Panc1 (cell line): ENCODE measurements around the gene NBEAL1.
"Not testable (repeated sequence)": the region's sequence is repeated elsewhere in the genome, so short reads cannot be mapped to it uniquely, and the experiment has no call there.

Experiments
- POLR2AphosphoS5 ChIP-seq: IDR thresholded peaks from 2 replicates; pipeline ENCODE4 v1.6.1; 2012; ENCODE audit warnings: mild to moderate bottlenecking, low read depth, low read length, moderate library complexity
- SIN3A ChIP-seq: IDR thresholded peaks from 2 replicates; pipeline ENCODE4 v1.6.1; 2012; ENCODE audit warnings: low read depth, mild to moderate bottlenecking, low read length, moderate library complexity, borderline replicate concordance; ENCODE audit not compliant: insufficient read depth
- TCF7L2 ChIP-seq: IDR thresholded peaks from 2 replicates; pipeline ENCODE4 v1.6.1; 2011; ENCODE audit warnings: mild to moderate bottlenecking, low read depth, low read length, inconsistent platforms
- TF ChIP-seq, protein P1 (sequence below): fragments of 450-650 bp; IDR thresholded peaks from 2 replicates; pipeline ENCODE4 v1.5.1; 2017; ENCODE audit warnings: mild to moderate bottlenecking
- TF ChIP-seq, protein P2 (sequence below), 2 experiments: IDR thresholded peaks; 2 replicates each; pipeline ENCODE4 v1.6.1; 2011 to 2012; ENCODE audit warnings: low read depth in 2 of 2, control low read depth in 1 of 2, low read length in 1 of 2, mild to moderate bottlenecking in 1 of 2, moderate library complexity in 1 of 2; ENCODE audit not compliant: insufficient read depth in 1 of 2

DNA sequence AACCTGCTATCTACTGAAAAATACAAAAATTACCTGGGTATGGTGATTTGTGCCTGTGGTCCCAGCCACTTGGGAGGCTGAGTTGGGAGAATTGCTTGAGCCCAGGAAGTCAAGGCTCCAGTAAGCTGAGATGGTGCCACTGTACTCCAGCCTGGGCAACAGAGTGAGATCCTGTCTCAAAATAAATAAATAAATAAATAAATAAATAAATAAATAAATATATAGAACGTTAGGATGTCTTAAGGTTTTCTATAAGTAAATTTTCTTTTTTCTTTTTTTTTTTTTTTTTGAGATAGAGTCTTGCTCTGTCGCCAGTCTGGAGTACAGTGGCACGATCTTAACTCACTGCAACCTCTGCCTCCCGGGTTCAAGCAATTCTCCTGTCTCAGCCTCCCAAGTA is 95.8 kb downstream of the NBEAL1 start:
- TF ChIP-seq, protein P1, sequence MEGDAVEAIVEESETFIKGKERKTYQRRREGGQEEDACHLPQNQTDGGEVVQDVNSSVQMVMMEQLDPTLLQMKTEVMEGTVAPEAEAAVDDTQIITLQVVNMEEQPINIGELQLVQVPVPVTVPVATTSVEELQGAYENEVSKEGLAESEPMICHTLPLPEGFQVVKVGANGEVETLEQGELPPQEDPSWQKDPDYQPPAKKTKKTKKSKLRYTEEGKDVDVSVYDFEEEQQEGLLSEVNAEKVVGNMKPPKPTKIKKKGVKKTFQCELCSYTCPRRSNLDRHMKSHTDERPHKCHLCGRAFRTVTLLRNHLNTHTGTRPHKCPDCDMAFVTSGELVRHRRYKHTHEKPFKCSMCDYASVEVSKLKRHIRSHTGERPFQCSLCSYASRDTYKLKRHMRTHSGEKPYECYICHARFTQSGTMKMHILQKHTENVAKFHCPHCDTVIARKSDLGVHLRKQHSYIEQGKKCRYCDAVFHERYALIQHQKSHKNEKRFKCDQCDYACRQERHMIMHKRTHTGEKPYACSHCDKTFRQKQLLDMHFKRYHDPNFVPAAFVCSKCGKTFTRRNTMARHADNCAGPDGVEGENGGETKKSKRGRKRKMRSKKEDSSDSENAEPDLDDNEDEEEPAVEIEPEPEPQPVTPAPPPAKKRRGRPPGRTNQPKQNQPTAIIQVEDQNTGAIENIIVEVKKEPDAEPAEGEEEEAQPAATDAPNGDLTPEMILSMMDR: not testable (repeated sequence)
- TF ChIP-seq, protein P2, sequence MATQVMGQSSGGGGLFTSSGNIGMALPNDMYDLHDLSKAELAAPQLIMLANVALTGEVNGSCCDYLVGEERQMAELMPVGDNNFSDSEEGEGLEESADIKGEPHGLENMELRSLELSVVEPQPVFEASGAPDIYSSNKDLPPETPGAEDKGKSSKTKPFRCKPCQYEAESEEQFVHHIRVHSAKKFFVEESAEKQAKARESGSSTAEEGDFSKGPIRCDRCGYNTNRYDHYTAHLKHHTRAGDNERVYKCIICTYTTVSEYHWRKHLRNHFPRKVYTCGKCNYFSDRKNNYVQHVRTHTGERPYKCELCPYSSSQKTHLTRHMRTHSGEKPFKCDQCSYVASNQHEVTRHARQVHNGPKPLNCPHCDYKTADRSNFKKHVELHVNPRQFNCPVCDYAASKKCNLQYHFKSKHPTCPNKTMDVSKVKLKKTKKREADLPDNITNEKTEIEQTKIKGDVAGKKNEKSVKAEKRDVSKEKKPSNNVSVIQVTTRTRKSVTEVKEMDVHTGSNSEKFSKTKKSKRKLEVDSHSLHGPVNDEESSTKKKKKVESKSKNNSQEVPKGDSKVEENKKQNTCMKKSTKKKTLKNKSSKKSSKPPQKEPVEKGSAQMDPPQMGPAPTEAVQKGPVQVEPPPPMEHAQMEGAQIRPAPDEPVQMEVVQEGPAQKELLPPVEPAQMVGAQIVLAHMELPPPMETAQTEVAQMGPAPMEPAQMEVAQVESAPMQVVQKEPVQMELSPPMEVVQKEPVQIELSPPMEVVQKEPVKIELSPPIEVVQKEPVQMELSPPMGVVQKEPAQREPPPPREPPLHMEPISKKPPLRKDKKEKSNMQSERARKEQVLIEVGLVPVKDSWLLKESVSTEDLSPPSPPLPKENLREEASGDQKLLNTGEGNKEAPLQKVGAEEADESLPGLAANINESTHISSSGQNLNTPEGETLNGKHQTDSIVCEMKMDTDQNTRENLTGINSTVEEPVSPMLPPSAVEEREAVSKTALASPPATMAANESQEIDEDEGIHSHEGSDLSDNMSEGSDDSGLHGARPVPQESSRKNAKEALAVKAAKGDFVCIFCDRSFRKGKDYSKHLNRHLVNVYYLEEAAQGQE (IDR thresholded peaks at IDR 0.05; ENCODE audit: insufficient read depth in 1 of 2, low read depth in 2 of 2, low read length in 1 of 2): not testable (repeated sequence)
- TF ChIP-seq SIN3A, POLR2AphosphoS5, TCF7L2: not testable (repeated sequence)
